IPS-20b (cell line): ENCODE measurements around the gene SP2.

ENCODE experiments used
- H3K27ac ChIP-seq: one replicate; pipeline ENCODE4 v1.5.1; 2013; ENCODE audit warnings: low read length
- H3K27me3 ChIP-seq: 2 replicates; pipeline ENCODE4 v1.6.1; 2013; ENCODE audit warnings: mild to moderate bottlenecking, low read length, inconsistent platforms; ENCODE audit not compliant: insufficient read depth
- H3K36me3 ChIP-seq: 2 replicates; pipeline ENCODE4 v1.6.1; 2013; ENCODE audit warnings: low read depth, mild to moderate bottlenecking, inconsistent platforms, low read length, moderate library complexity; ENCODE audit not compliant: insufficient read depth
- H3K4me1 ChIP-seq: 2 replicates; pipeline ENCODE4 v1.6.1; 2013; ENCODE audit warnings: mild to moderate bottlenecking, control low read depth, inconsistent platforms, low read length, moderate library complexity; ENCODE audit not compliant: insufficient read depth
- H3K4me3 ChIP-seq: 2 replicates; pipeline ENCODE4 v1.5.1; 2013; ENCODE audit warnings: mild to moderate bottlenecking, low read length, inconsistent platforms
- H3K9ac ChIP-seq: 2 replicates; pipeline ENCODE4 v1.6.1; 2013; ENCODE audit warnings: low read depth, mild to moderate bottlenecking, inconsistent platforms, low read length, moderate library complexity
- H3K9me3 ChIP-seq: 2 replicates; pipeline ENCODE4 v1.6.1; 2013; ENCODE audit warnings: mild to moderate bottlenecking, low read depth, low read length, inconsistent platforms; ENCODE audit not compliant: insufficient read depth

SP2 gene

GRCh38 chr17:47895856-47896671 is at the start of gene SP2:
TSS of gene SP2 (plus strand) at chr17:47896236. CDS start at chr17:47896287, 51 bp downstream.
- peaks cover 13% of the 10 kb centered on the region for H3K36me3 ChIP-seq
- peak within 1 kb of the TSS; percentile 93 for H3K4me3 ChIP-seq
- H3K27ac ChIP-seq, result peak within 1 kb of the TSS; percentile 66
- H3K9ac ChIP-seq, result peak within 1 kb of the TSS; percentile 93
- H3K27me3 ChIP-seq, result no peaks in the 10 kb centered on the region
- peaks cover 15% of the 10 kb centered on the region; the same call in 1 of the 2 replicates for H3K4me1 ChIP-seq
- no peaks in the 10 kb centered on the region for H3K9me3 ChIP-seq

- H3K27me3 ChIP-seq, result peaks cover 81% of the 10 kb centered on the region
- peak overlapping the region; percentile 63 for H3K4me3 ChIP-seq
- no peaks in the 10 kb centered on the region for H3K36me3 ChIP-seq
- H3K27ac ChIP-seq, result no peak overlapping the region
- H3K4me1 ChIP-seq, result peaks cover 7% of the 10 kb centered on the region; the same call in 1 of the 2 replicates
- no peak overlapping the region for H3K9ac ChIP-seq
- no peaks in the 10 kb centered on the region for H3K9me3 ChIP-seq
These were observed 49.2 kb upstream of the SP2 start for GRCh38 chr17:47846716-47847340.

GRCh38 chr17:47847341-47848197 is 48.5 kb upstream of the SP2 start:
- H3K9ac ChIP-seq, result peak overlapping the region; percentile 37; the same call in 1 of the 2 replicates
- peak overlapping the region; percentile 63 for H3K4me3 ChIP-seq
- no peaks in the 10 kb centered on the region for H3K36me3 ChIP-seq
- H3K27ac ChIP-seq, result no peak overlapping the region
- H3K9me3 ChIP-seq, result no peaks in the 10 kb centered on the region
- H3K27me3 ChIP-seq, result peaks cover 83% of the 10 kb centered on the region
- peaks cover 13% of the 10 kb centered on the region; the same call in 1 of the 2 replicates for H3K4me1 ChIP-seq

GRCh38 chr17:47848198-47848513 is 47.9 kb upstream of the SP2 start:
- Histone ChIP-seq H3K4me3 (peak overlapping the region; percentile 63), H3K36me3 (no peaks in the 10 kb centered on the region), H3K9me3 (no peaks in the 10 kb centered on the region), H3K9ac (peak overlapping the region; percentile 37; the same call in 1 of the 2 replicates), H3K27ac (no peak overlapping the region), H3K4me1 (peaks cover 14% of the 10 kb centered on the region; the same call in 1 of the 2 replicates), H3K27me3 (peaks cover 89% of the 10 kb centered on the region)

GRCh38 chr17:47850373-47850691 is 45.7 kb upstream of the SP2 start:
- no peak overlapping the region for H3K27ac ChIP-seq
- H3K4me1 ChIP-seq, result peaks cover 8% of the 10 kb centered on the region; the same call in 1 of the 2 replicates
- H3K4me3 ChIP-seq, result peak overlapping the region; percentile 74
- no peaks in the 10 kb centered on the region for H3K36me3 ChIP-seq
- no peaks in the 10 kb centered on the region for H3K9me3 ChIP-seq
- peaks cover 100% of the 10 kb centered on the region for H3K27me3 ChIP-seq
- H3K9ac ChIP-seq, result no peak overlapping the region; the same call in 1 of the 2 replicates

GRCh38 chr17:47850692-47851573 is 45.1 kb upstream of the SP2 start, which contains the start of gene SP6:
TSS of gene SP6 (minus strand) at chr17:47851163. CDS start at chr17:47848429, 2,734 bp downstream.
- peak within 1 kb of the TSS; percentile 74 for H3K4me3 ChIP-seq
- no peaks in the 10 kb centered on the region for H3K36me3 ChIP-seq
- H3K4me1 ChIP-seq, result peaks cover 8% of the 10 kb centered on the region; the same call in 1 of the 2 replicates
- no peak within 1 kb of the TSS for H3K27ac ChIP-seq
- no peak within 1 kb of the TSS; the same call in 1 of the 2 replicates for H3K9ac ChIP-seq
- no peaks in the 10 kb centered on the region for H3K9me3 ChIP-seq
- H3K27me3 ChIP-seq, result peaks cover 100% of the 10 kb centered on the region

- H3K4me1 ChIP-seq, result peaks cover 8% of the 10 kb centered on the region; the same call in 1 of the 2 replicates
These were observed 44.3 kb upstream of the SP2 start for GRCh38 chr17:47851764-47852112.

GRCh38 chr17:47852113-47852949 is 43.7 kb upstream of the SP2 start:
- Histone ChIP-seq H3K27me3 (peaks cover 97% of the 10 kb centered on the region), H3K4me1 (peaks cover 8% of the 10 kb centered on the region; the same call in 1 of the 2 replicates), H3K9ac (no peak overlapping the region), H3K4me3 (peak overlapping the region; percentile 74), H3K36me3 (no peaks in the 10 kb centered on the region), H3K9me3 (no peaks in the 10 kb centered on the region), H3K27ac (no peak overlapping the region)

More at GRCh38 chr17:47851764-47852112, 44.3 kb upstream of the SP2 start:
- Histone ChIP-seq H3K27me3 (peaks cover 100% of the 10 kb centered on the region), H3K9me3 (no peaks in the 10 kb centered on the region), H3K27ac (no peak overlapping the region), H3K36me3 (no peaks in the 10 kb centered on the region), H3K4me3 (peak overlapping the region; percentile 74), H3K9ac (no peak overlapping the region)

- no peaks in the 10 kb centered on the region for H3K36me3 ChIP-seq
- no peak overlapping the region for H3K27ac ChIP-seq
- no peak overlapping the region for H3K4me3 ChIP-seq
- H3K4me1 ChIP-seq, result peaks cover 8% of the 10 kb centered on the region; the same call in 1 of the 2 replicates
- H3K9ac ChIP-seq, result no peak overlapping the region
- H3K9me3 ChIP-seq, result no peaks in the 10 kb centered on the region
- peaks cover 90% of the 10 kb centered on the region for H3K27me3 ChIP-seq
These were observed 42.4 kb upstream of the SP2 start for GRCh38 chr17:47853616-47854015.

GRCh38 chr17:47855737-47856136 is 40.3 kb upstream of the SP2 start:
- H3K27ac ChIP-seq, result no peak overlapping the region
- H3K4me1 ChIP-seq, result peaks cover 8% of the 10 kb centered on the region; the same call in 1 of the 2 replicates
- no peak overlapping the region for H3K9ac ChIP-seq
- H3K9me3 ChIP-seq, result no peaks in the 10 kb centered on the region
- H3K36me3 ChIP-seq, result no peaks in the 10 kb centered on the region
- peaks cover 84% of the 10 kb centered on the region for H3K27me3 ChIP-seq
- no peak overlapping the region for H3K4me3 ChIP-seq
